HCT116 (cell line): ENCODE data around the gene LYPD8. TPM values are rescaled to one million over a fixed set of nuclear protein-coding genes. Genes with fewer than 3 reads are reported as not detected.

Experiments used
- ATAC-seq: fragments of 200-7000 bp; cut with Tn5 transposase; 2 replicates; pipeline ENCODE4 v1.9.1; 2020; ENCODE audit warnings: mild to moderate bottlenecking, moderate library complexity
- BruUV-seq: library from RNA; stranded (reverse); fragments of 400-500 nt; replicated peaks from 2 replicates; lab custom pipeline; 2021; lab: Mats Ljungman, UMichigan
- CTCF ChIA-PET: fragments of 300-600 bp; sonication (Branson Sonifier 250); formaldehyde crosslinking; loops from one replicate; lab custom pipeline; 2021; ENCODE audit warnings: antibody characterized with exemption; lab: Charles Lee
- POLR2A ChIA-PET: fragments of 300-600, 350-600 bp; sonication (Branson Sonifier 250); formaldehyde crosslinking; loops from one replicate; lab custom pipeline; 2021; ENCODE audit warnings: antibody characterized with exemption; lab: Charles Lee
- RAD21 ChIA-PET, 2 experiments: fragments of 300-600 bp; sonication (Branson Sonifier 250); formaldehyde crosslinking; loops; one replicate each; lab custom pipeline; 2023; ENCODE audit warnings: low total read pairs in 2 of 2; ENCODE audit not compliant: uncharacterized antibody in 2 of 2, unreplicated experiment in 2 of 2, low non-redundant PET in 1 of 2; lab: Charles Lee
- DNase-seq: peaks from one replicate; pipeline ENCODE4 v3.0.0-alpha.2; 2010; ENCODE audit warnings: low read depth, low spot score
- H2AFZ ChIP-seq: fragments of 200-600 bp; shearing (Covaris generic), sonication (generic); 2 replicates; pipeline ENCODE4 v1.6.1; 2017; ENCODE audit warnings: low read depth, mixed run types, mixed read lengths, antibody characterized with exemption, low read length; ENCODE audit not compliant: poor library complexity, severe bottlenecking
- H3K27ac ChIP-seq: 2 replicates; pipeline ENCODE4 v1.5.1; 2012; ENCODE audit warnings: low read depth, low read length
- H3K27me3 ChIP-seq: fragments of 200-600 bp; sonication (generic); 2 replicates; pipeline ENCODE4 v1.6.1; 2016; ENCODE audit warnings: mixed run types, low read length, mixed read lengths; ENCODE audit not compliant: insufficient read depth
- H3K36me3 ChIP-seq, 2 experiments: fragments of 200-500 bp in 1 of 2; fragments of 200-600 bp in 1 of 2; sonication (Bioruptor generic) in 1 of 2; sonication (generic) in 1 of 2; 2 replicates each; pipeline versions ENCODE4 v1.5.1 to v1.6.1; 2014 to 2016; ENCODE audit warnings: low read length in 2 of 2, inconsistent platforms in 1 of 2, mixed read lengths in 1 of 2, mixed run types in 1 of 2; ENCODE audit not compliant: insufficient read depth in 2 of 2, control insufficient read depth in 1 of 2
- H3K4me1 ChIP-seq, 2 experiments: fragments of 200-600 bp in 1 of 2; sonication (generic) in 1 of 2; 2 replicates each; pipeline versions ENCODE4 v1.5.1 to v1.6.1; 2012 to 2017; ENCODE audit warnings: low read length in 2 of 2, inconsistent platforms in 1 of 2, mild to moderate bottlenecking in 1 of 2, mixed read lengths in 1 of 2, mixed run types in 1 of 2, moderate library complexity in 1 of 2; ENCODE audit not compliant: insufficient read depth in 2 of 2, control insufficient read depth in 1 of 2
- H3K4me2 ChIP-seq: fragments of 200-600 bp; sonication (generic); 2 replicates; pipeline ENCODE4 v1.6.1; 2017; ENCODE audit warnings: mixed run types, low read length, mixed read lengths
- H3K4me3 ChIP-seq, 2 experiments: fragments of 200-600 bp in 1 of 2; sonication (generic) in 1 of 2; replicated peaks in 1 of 2; 2 replicates each; pipeline ENCODE4 v1.5.1; 2011 to 2016; ENCODE audit warnings: low read length in 2 of 2, control low read depth in 1 of 2, low read depth in 1 of 2, mild to moderate bottlenecking in 1 of 2, mixed read lengths in 1 of 2, mixed run types in 1 of 2
- H3K79me2 ChIP-seq: fragments of 200-600 bp; sonication (generic); 2 replicates; pipeline ENCODE4 v1.6.1; 2017; ENCODE audit warnings: mild to moderate bottlenecking, mixed run types, low read length, moderate library complexity, mixed read lengths; ENCODE audit not compliant: insufficient read depth
- H3K9ac ChIP-seq: fragments of 200-600 bp; sonication (generic); 2 replicates; pipeline ENCODE4 v1.6.1; 2016; ENCODE audit warnings: low read length, mixed read lengths
- H3K9me2 ChIP-seq: fragments of 200-600 bp; sonication (generic), shearing (Covaris generic); 2 replicates; pipeline ENCODE4 v1.6.1; 2017; ENCODE audit warnings: mixed run types, mild to moderate bottlenecking, moderate library complexity; ENCODE audit not compliant: insufficient read depth
- H3K9me3 ChIP-seq, 2 experiments: fragments of 200-500 bp in 1 of 2; fragments of 200-600 bp in 1 of 2; sonication (Bioruptor generic) in 1 of 2; sonication (generic) in 1 of 2; 2 replicates each; pipeline ENCODE4 v1.6.1; 2014 to 2017; ENCODE audit warnings: low read length in 2 of 2, mixed read lengths in 2 of 2, inconsistent platforms in 1 of 2, low read depth in 1 of 2, mild to moderate bottlenecking in 1 of 2, mixed run types in 1 of 2, moderate library complexity in 1 of 2; ENCODE audit not compliant: control insufficient read depth in 1 of 2, insufficient read depth in 1 of 2
- H4K20me1 ChIP-seq: fragments of 200-600 bp; sonication (generic), shearing (Covaris generic); 2 replicates; pipeline ENCODE4 v1.6.1; 2017; ENCODE audit warnings: mixed run types, mild to moderate bottlenecking, moderate library complexity; ENCODE audit not compliant: insufficient read depth
- CEBPB ChIP-seq: IDR thresholded peaks from 2 replicates; pipeline ENCODE4 v1.6.1; 2012; ENCODE audit warnings: low read depth
- EGR1 ChIP-seq: IDR thresholded peaks from 2 replicates; pipeline ENCODE4 v1.6.1; 2012; ENCODE audit warnings: low read depth
- ELF1 ChIP-seq: IDR thresholded peaks from 2 replicates; pipeline ENCODE4 v1.6.1; 2012; ENCODE audit warnings: low read depth, borderline replicate concordance
- EZH2phosphoT487 ChIP-seq: fragments of 200-600 bp; IDR thresholded peaks from 2 replicates; pipeline ENCODE4 v1.6.1; 2018; ENCODE audit warnings: antibody characterized with exemption, borderline replicate concordance
- FOSL1 ChIP-seq: IDR thresholded peaks from 2 replicates; pipeline ENCODE4 v1.6.1; 2012; ENCODE audit warnings: low read depth
- JUND ChIP-seq: IDR thresholded peaks from 2 replicates; pipeline ENCODE4 v1.6.1; 2012
- POLR2A ChIP-seq: IDR thresholded peaks from 2 replicates; pipeline ENCODE4 v1.7.0; 2011; ENCODE audit warnings: borderline replicate concordance; ENCODE audit not compliant: insufficient read depth, insufficient read length; ENCODE audit errors: extremely low read depth
- POLR2AphosphoS5 ChIP-seq: IDR thresholded peaks from 2 replicates; pipeline ENCODE4 v1.6.1; 2011; ENCODE audit warnings: mild to moderate bottlenecking, low read depth, low read length, moderate library complexity
- RAD21 ChIP-seq: IDR thresholded peaks from 2 replicates; pipeline ENCODE4 v1.6.1; 2012; ENCODE audit warnings: low read depth, mild to moderate bottlenecking
- SRF ChIP-seq: IDR thresholded peaks from 2 replicates; pipeline ENCODE4 v1.6.1; 2012; ENCODE audit warnings: low read depth
- YY1 ChIP-seq: IDR thresholded peaks from 2 replicates; pipeline ENCODE4 v1.6.1; 2011; ENCODE audit warnings: low read length, low read depth, moderate library complexity, mild to moderate bottlenecking; ENCODE audit not compliant: insufficient replicate concordance; ENCODE audit errors: extremely low read depth
- ZFX ChIP-seq: fragments of 450-650 bp; IDR thresholded peaks from 2 replicates; pipeline ENCODE4 v1.6.1; 2017
- ZNF274 ChIP-seq: fragments of 200-500 bp; sonication (Bioruptor generic); IDR thresholded peaks from 2 replicates; pipeline ENCODE4 v1.6.1; 2014; ENCODE audit warnings: mild to moderate bottlenecking, low read depth, low read length, inconsistent platforms
- intact Hi-C: fragments of 100-400 bp; cut with micrococcal nuclease; formaldehyde crosslinking; loops from 2 replicates; pipeline ENCODE4 v1.10.0; 2022
- total RNA-seq: library from RNA; stranded (reverse); gene quantifications from one replicate; pipeline ENCODE4 v1.2.1, GENCODE V29; 2021; ENCODE audit not compliant: unreplicated experiment
- TF ChIP-seq, protein P1 (sequence below): IDR thresholded peaks from 2 replicates; pipeline ENCODE4 v1.6.1; 2012; ENCODE audit warnings: low read depth

The LYPD8 gene
- total RNA-seq, 1 experiment from 2014 or later, result not detected

DNA sequence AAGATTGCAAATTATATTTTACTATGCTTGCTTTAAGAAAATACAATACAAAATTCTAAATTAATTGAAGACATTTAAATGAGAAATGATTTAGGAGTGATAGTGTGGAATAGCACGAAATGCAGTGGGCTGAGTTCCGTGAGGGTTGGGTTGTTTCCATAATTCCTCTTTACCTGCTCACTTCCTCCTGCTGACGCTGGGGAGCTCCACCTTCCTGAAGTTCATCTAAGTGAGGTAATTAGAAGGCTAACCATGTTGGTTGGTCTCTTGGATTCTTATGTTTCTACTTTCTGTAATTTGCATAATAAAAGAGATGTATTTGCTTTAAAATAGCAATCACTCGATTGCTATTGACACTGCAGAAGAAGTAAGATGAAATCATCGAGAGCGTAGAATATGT, 57.7 kb downstream of the LYPD8 start:
- no peaks in the 10 kb centered on the region for H3K9me2 ChIP-seq
- no peak for TF ChIP-seq EZH2phosphoT487
- TF ChIP-seq, protein P1, sequence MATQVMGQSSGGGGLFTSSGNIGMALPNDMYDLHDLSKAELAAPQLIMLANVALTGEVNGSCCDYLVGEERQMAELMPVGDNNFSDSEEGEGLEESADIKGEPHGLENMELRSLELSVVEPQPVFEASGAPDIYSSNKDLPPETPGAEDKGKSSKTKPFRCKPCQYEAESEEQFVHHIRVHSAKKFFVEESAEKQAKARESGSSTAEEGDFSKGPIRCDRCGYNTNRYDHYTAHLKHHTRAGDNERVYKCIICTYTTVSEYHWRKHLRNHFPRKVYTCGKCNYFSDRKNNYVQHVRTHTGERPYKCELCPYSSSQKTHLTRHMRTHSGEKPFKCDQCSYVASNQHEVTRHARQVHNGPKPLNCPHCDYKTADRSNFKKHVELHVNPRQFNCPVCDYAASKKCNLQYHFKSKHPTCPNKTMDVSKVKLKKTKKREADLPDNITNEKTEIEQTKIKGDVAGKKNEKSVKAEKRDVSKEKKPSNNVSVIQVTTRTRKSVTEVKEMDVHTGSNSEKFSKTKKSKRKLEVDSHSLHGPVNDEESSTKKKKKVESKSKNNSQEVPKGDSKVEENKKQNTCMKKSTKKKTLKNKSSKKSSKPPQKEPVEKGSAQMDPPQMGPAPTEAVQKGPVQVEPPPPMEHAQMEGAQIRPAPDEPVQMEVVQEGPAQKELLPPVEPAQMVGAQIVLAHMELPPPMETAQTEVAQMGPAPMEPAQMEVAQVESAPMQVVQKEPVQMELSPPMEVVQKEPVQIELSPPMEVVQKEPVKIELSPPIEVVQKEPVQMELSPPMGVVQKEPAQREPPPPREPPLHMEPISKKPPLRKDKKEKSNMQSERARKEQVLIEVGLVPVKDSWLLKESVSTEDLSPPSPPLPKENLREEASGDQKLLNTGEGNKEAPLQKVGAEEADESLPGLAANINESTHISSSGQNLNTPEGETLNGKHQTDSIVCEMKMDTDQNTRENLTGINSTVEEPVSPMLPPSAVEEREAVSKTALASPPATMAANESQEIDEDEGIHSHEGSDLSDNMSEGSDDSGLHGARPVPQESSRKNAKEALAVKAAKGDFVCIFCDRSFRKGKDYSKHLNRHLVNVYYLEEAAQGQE, result no peak
- no peak for TF ChIP-seq POLR2A
- TF ChIP-seq POLR2AphosphoS5, result no peak
- TF ChIP-seq CEBPB, result no peak
- CTCF ChIA-PET, result no interaction called here
- H3K4me2 ChIP-seq, result no peak overlapping the region
- H3K79me2 ChIP-seq, result no peaks in the 10 kb centered on the region
- H3K27me3 ChIP-seq, result no peaks in the 10 kb centered on the region
- ATAC-seq, result no peak
- intact Hi-C loops, result no loop called here
- POLR2A ChIA-PET, result no interaction called here
- H3K27ac ChIP-seq, result no peak overlapping the region
- no peak overlapping the region for H3K4me3 ChIP-seq
- BruUV-seq, result no TSS peak
- no peaks in the 10 kb centered on the region for H4K20me1 ChIP-seq
- RAD21 ChIA-PET, result no interaction called here
- no peaks in the 10 kb centered on the region for H3K36me3 ChIP-seq
- DNase-seq, result no peak
- no peak overlapping the region for H2AFZ ChIP-seq
- H3K9ac ChIP-seq, result no peak overlapping the region
- H3K9me3 ChIP-seq, result no peaks in the 10 kb centered on the region
- H3K4me1 ChIP-seq, result no peaks in the 10 kb centered on the region

DNA sequence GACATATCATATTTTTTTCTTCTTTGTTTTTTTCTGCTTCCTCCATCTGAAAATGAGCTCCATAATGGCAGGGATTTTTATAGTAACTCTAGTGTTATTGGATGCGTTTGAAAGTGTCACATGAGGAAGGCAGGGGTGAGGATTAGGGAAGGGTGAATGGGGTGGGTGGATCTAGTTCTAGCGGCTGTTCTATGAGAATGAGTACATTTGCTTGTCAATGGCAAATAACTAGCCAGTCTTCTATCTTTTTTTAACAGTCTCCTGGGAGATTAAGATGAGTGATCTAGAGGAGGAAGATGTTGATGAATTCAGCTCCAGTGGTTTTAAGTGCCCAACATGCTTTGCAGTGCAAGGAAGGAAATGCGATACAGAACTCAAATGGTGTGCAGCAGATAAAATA, 58.8 kb downstream of the LYPD8 start:
- CTCF ChIA-PET, result interaction anchor here (1.5 kb wide), 1 partner anchor 141 kb away, joined by 3 read pairs; the partner anchor contains the start of gene ZNF672
- no peak overlapping the region for H3K4me2 ChIP-seq
- H3K9me3 ChIP-seq, result no peaks in the 10 kb centered on the region
- H3K27me3 ChIP-seq, result no peaks in the 10 kb centered on the region
- no peaks in the 10 kb centered on the region for H3K4me1 ChIP-seq
- no peaks in the 10 kb centered on the region for H3K9me2 ChIP-seq
- H3K9ac ChIP-seq, result no peak overlapping the region
- no peak overlapping the region for H3K27ac ChIP-seq
- RAD21 ChIA-PET, result no interaction called here
- BruUV-seq, result no TSS peak
- POLR2A ChIA-PET, result no interaction called here
- no peak for DNase-seq
- H3K36me3 ChIP-seq, result no peaks in the 10 kb centered on the region
- no peak for ATAC-seq
- no peak overlapping the region for H3K4me3 ChIP-seq
- intact Hi-C loops, result loop anchor here (1.0 kb wide), 1 partner anchor 111 kb away; no protein-coding TSS in a partner anchor
- no peaks in the 10 kb centered on the region for H4K20me1 ChIP-seq
- H3K79me2 ChIP-seq, result no peaks in the 10 kb centered on the region
- H2AFZ ChIP-seq, result no peak overlapping the region
- TF ChIP-seq ELF1 (no peak), RAD21 (no peak), ZFX (no peak), JUND (no peak), YY1 (no peak), ZNF274 (no peak), SRF (no peak), EGR1 (no peak), FOSL1 (no peak)
- TF ChIP-seq, protein P1, result no peak
